ENCODE results near the gene KANSL1.
"Not testable (repeated sequence)": the region's sequence is repeated elsewhere in the genome, so short reads cannot be mapped to it uniquely, and the experiment has no call there.

Gene KANSL1

DNA sequence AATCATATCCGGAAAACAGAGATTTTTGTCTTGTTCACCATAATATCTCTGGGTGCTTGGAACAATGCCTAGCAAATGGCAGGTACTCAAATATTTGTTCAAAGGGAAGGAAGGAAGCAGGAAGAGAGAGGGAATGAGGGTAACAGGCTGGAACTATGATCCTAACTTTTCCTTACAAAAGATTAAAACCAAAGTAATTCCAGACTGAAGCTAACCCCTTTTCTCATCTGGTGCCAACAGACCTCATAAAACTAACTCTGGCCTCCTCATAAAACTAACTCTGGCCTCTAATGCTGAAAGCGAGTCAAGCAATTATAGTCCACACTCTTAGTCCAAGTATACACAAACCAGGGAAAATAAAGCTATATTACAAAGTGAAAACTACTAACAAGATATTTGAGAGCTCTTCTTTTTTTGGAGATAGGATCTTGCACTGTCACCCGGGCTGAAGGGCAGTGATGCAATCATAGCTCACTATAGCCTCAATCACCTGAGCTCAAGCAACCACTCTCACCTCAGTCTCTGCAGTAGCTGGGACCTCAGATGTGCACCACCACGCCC, 84.6 kb downstream of the KANSL1 start:
- no peak for DNase-seq

DNA sequence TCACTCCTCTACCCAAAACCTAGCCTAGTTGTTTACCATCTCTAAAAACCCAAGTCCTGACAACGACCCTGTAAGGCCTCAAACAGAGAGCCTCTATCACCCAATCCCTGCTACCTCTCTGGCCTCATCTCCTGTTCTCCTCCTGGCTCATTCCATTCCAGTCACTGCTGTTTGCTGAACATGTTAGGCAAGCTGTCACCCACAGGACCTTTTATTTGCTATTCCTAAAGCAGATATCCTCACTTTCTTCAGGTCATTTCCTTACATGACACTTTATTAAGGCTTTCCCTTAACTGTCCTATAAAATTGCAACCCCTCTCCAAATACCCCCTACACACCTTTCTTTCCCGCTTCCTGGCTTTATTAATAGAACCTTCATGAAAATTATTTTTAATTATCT, 85.1 kb downstream of the KANSL1 start:
- DNase-seq, result no peak

DNA sequence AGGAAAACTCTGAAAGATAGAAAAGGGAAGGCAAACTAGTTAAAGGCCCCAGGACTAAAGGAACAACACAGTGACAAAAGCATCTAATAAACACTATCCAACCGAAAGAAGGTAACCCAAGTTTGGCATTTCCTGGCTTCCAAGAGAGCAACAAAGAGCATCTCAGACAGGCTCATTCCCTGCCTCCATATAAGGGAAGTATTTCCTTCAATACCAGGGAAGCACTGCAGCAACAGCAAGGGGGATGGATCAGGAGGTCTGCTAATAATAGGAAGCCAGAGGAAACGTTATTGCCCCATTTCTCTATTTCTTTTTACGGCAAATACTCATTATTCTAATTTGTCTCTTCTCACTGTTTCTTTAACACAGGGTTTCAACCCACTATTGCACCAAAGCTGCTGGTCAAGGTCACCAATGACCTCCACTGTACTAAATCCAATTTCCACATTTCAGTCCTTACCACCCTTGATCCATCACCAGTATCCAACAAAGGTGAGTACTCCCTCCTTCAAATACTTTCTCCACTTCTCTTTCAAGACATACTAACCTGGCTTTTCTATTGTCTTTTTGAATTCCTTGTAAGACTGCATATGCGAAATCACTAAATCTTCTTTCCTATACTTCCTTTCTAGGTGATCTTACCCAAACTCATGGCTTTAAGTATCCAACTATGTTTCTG, 86.1 kb downstream of the KANSL1 start:
- no peak for DNase-seq

- DNase-seq, result not testable (repeated sequence)
Observed at GRCh38 chr17:46102806-46103205, 90.4 kb downstream of the KANSL1 start.

GRCh38 chr17:46101785-46102617, 91.2 kb downstream of the KANSL1 start:
- not testable (repeated sequence) for DNase-seq

- no peak for DNase-seq
Observed at GRCh38 chr17:46100590-46100989, 92.6 kb downstream of the KANSL1 start.

GRCh38 chr17:46099865-46100264, 93.4 kb downstream of the KANSL1 start:
- DNase-seq, result no peak

DNA sequence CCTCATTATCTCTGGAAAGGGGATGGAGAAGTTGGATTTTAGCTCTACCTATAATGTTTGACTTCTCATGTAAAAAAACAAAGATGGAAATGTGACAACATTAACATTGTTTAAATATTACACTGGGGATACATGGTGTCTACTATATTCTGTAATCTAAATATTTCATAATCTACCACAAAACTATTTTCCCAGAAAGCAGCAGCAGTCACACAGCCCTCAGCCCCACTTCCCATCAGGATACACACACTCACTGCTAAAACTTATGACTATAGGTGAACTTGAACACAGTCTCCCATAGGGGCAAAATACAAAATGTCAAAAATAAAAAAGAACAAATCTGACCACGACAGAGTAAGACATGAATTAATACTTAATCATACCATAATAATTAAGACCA, 95.7 kb downstream of the KANSL1 start:
- no peak for DNase-seq

- no peak for DNase-seq
Observed at GRCh38 chr17:46092991-46093390, 100.2 kb downstream of the KANSL1 start.

- no peak for DNase-seq
Observed at GRCh38 chr17:46090871-46091270, 102.4 kb downstream of the KANSL1 start.

DNA sequence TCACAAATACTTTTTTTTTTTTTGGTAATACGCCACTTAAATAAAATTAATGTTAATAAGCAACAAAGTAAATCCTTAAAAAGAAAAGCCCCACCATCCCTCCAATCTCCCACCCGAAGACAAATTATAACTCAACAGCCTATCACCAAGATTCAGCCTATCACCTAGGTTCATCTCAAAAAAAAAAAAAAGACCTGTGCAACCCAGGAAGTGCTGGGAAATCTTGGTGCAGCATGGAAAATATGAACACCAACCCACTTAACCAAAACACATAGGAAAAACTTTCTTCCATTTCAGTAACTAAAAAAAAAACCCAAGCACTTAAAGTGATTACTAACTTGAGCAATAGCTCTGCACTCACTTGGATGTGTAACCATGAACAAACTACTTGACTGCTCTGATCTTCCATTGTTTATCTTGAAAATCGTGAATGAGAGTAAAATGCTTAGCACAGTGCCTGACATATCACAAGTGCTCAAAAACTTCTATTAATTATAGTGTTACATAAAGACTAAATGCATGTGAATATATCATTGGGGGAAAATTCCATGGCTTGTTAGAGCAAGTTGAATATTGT, 103.8 kb downstream of the KANSL1 start:
- DNase-seq, result no peak

GRCh38 chr17:46088595-46088994, 104.6 kb downstream of the KANSL1 start:
- DNase-seq, result no peak

- DNase-seq, result not testable (repeated sequence)
Observed at GRCh38 chr17:46087871-46088270, 105.4 kb downstream of the KANSL1 start.

DNA sequence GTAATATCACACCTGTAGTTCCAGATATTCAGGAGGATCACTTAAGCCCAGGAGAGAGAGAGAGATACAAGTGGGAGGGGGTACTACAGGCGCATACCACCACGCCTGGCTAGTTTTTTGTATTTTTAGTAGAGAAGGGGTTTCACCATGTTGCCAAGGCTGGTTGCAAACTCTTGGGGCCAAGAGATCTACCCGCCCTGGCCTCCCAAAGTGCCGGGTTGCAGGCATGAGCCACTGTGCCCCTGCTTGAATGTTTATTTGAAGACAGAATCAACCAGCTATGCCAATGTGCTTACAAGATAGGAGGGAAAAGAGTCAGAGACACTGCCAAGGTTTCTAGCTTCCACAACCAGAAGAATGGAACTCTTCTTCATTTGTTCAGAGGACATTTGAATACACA, 106.4 kb downstream of the KANSL1 start:
- no peak for DNase-seq

- no peak for DNase-seq
Observed at GRCh38 chr17:46085522-46085921, 107.7 kb downstream of the KANSL1 start.

GRCh38 chr17:46082257-46082656, 111.0 kb downstream of the KANSL1 start:
- no peak for DNase-seq

DNA sequence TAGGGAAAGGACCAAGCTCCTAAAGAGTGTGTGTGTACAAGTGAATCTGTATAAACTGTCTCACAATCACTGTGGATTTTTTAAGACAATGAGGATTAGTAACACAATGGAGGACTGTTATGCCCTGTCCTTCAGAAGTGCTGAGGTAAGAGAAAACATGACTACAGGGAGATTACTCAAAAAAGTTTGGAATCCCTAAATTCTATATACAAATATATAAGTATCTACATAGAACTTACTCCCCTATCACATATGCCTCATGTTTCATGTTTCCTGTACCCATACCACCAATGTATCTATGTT, 112.3 kb downstream of the KANSL1 start:
- DNase-seq, result no peak

DNA sequence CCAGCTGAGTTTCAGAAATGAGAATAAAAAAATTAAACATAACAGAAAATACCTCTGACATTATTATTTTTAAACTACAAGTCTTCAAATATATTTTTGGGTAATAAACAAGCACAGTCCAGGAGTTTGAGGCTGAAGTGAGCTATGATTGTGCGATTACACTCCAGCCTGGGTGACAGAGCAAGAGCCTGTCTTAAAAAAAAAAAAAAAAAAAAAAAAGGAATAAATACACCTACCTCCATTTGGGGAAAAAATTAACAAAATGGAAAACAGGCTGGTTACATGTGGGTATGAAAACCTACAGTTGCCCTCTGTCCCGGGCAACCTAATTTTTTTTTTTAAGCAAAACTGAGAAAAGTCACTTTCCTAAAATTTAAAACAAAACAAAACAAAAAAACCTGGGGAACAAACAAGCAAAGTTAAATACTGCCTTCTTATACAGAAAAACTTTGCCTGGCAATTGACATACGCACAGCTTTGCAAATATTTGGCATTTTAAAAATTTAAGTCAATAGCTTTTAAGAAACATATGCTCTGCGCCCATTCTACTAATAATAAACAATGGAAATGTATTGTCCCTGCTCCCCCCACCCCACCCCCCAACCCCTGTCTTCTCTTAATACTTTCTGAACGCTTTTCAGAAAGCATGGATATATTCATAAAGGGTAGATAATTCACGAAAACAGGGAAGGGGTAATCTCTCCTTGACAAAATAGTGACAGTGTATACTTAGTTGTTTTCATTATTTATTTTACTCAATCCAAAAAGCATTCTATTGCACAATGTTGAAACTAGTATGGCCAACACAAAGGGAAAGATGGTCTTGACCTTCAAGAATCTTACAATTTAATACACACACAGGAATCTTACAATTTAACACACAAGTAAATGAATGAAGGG, 112.9 kb downstream of the KANSL1 start:
- no peak for DNase-seq

- no peak for DNase-seq
Observed at GRCh38 chr17:46078675-46079074, 114.6 kb downstream of the KANSL1 start.

DNA sequence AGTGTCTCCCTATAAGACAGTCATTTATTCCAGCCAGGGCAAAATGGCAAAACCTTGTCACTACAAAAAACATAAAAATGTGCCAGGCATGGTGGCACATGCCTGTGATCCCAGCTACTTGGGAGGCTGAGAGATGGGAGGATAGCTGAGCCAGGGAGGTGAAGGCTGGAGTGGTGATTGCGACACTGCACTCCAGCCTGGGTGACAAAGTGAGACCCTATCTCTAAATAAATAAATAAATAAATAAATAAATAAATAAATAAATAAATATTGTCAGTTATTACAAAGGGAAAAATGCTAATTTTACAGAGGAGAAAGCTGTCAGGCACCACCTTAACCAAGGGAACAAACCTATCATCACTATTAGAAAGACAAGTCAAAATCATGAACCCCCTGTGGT, 118.7 kb downstream of the KANSL1 start:
- no peak for DNase-seq

- no peak for DNase-seq
Observed at GRCh38 chr17:46072998-46073397, 120.2 kb downstream of the KANSL1 start.

DNA sequence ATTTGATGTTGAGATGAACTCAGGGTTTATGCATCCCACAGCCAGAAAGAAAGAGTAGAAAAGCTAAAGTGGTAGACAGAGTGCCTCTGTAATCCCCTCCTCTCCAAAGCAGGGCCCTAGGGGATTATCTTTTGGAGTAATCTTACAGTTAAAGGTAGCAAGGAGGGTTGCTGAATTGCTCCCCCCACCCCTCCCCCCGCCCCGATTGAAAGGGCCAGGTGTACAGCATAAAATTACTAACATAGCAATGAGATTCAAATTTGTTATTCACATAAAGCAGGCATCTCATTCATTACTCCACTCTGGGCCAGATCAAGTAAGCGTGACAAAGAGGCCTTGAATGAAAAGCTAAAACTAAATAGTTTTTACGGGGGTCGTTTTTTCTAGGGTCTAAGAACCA, 121.4 kb downstream of the KANSL1 start:
- no peak for DNase-seq

DNA sequence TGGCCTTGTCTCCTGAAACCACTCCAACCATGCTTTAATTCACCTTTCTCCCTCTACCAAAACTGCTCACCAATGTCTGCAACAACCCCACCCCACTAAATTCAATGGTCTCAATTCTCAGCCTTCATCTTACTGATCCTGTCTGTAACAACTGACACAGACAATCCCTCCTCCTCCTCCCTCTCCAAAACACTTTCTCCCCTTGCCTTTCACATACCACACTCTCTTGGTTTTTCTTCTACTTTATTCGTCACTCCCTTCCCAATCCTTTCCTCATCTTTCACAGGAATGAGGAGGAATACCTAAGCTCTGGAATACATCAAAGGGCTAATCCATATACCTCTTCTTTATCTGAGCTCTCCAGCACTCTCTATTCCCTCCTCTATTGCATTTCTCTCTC, 128.8 kb downstream of the KANSL1 start:
- DNase-seq, result no peak

Data from stimulated activated CD4-positive, alpha-beta T cell treated with anti-CD3 and anti-CD28 coated beads, Interleukin-15, amount 100 ng/mL, for 24 hours (primary cell).